SK-N-DZ (cell line): ENCODE results near the gene ATP2A2.
"Not testable (repeated sequence)": the region's sequence is repeated elsewhere in the genome, so short reads cannot be mapped to it uniquely, and the experiment has no call there.

Source experiments
- DNase-seq: peaks from one replicate; pipeline ENCODE4 v3.0.0-alpha.2; 2015; ENCODE audit warnings: low spot score
- small RNA-seq, 2 experiments: library from RNA; depleted of rRNA; stranded (forward); fragments of <200 nt; gene quantifications; one replicate each; pipeline ENCODE3, GENCODE V24; 2014

The ATP2A2 gene

DNA sequence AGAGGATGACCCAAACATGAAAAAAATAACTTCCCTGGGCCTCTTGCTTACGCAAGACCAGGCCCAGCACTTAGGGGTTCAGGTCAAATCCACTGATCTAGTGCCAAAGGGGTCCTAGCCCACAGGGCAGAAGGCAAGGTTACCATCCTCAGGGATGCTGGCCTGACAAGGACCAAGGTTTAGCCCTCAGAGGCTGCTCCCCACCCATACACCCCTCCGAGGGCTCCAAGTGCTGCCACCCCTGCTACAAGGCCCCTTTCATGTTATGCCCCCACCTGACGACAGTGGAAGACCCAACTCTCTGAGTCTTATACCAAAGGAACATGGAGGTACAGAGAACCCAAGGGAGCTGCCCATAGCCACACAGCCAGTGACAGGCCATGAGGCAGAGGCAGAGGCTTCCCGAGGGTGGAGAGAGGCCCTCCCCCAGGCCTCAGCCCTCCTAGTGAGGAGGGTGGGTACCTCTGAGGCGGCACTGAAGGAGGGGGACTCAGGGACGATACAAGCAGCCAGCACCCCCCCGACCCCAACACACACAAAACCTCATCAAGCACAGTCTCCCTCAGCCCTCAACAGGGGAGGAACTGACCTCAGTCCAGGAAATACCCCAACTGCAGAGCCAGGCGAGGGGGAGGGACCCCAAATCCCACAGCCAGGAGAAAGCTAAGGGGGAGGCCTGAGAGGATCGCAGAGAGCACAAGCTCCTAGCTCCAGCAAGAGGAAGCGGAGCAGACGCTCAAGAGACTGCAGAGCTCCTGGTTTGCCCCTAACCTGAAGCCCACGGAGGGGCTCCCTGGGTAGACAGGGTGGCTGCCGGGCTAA, 85.5 kb downstream of the ATP2A2 start:
- DNase-seq, result no peak

GRCh38 chr12:110367181-110367864, 86.3 kb downstream of the ATP2A2 start:
- DNase-seq, result no peak

DNA sequence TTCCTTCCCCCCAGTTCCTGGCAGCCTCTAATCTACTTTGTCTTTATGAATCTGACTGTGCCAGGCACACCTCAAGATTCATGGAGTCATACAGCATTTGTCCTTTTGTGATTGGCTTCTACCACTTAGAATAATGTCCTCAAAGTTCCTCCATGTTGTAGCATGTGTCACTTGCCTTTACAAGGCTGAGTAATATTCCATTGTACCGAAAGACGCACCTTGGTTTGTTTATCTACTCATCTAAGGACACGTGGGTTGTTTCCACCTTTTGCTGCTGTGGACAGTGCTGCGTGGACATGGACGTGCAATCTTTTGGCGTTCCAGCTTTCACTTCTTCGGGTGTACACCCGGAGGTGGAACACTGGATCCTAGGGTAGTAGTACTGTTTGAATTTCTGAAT, 88.9 kb downstream of the ATP2A2 start:
- no peak for DNase-seq

- DNase-seq, result no peak
Observed at GRCh38 chr12:110370732-110371231, 89.7 kb downstream of the ATP2A2 start.

- DNase-seq, result no peak
Observed at GRCh38 chr12:110371408-110372055, 90.5 kb downstream of the ATP2A2 start.

- no peak for DNase-seq
Observed at GRCh38 chr12:110372056-110372425, 91.0 kb downstream of the ATP2A2 start.

GRCh38 chr12:110373025-110373424, 92.0 kb downstream of the ATP2A2 start:
- DNase-seq, result no peak

GRCh38 chr12:110373425-110373824, 92.4 kb downstream of the ATP2A2 start:
- no peak for DNase-seq

DNA sequence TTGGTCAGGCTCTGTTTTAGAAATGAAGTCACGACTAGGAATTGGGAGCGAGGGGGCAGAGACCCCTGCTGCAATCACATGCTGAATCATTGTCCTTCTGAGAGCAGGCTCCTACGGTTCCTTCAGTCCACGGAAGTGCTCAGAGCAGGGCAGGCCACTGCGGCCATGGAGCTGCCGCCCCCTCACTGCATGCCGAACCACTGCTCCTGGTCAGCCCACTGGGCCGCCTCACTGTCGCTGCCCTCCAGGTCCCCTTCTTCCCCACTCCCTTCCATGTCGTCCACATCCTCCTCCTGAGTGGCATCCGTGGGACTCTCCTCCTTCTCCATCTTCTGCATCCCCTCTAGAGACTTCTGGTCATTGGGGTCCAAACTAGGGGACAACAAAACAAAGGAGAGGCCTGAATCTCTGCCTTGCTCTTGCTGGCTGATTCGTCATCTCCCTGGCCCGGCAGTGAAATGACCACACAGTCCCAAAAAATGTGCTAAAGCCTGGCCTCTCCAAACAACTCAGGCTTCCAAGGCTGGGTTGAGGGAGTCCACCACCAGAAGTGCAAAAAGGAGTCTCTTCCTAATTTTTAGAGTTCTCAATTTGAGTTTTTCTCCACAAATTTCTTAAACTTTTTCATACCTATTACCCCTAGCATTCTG, 93.0 kb downstream of the ATP2A2 start:
- DNase-seq, result no peak

- not testable (repeated sequence) for DNase-seq
Observed at GRCh38 chr12:110378131-110378790, 97.2 kb downstream of the ATP2A2 start.

- no peak for DNase-seq
Observed at GRCh38 chr12:110379197-110379596, 98.2 kb downstream of the ATP2A2 start.

GRCh38 chr12:110379631-110380030, 98.6 kb downstream of the ATP2A2 start:
- no peak for DNase-seq

- DNase-seq, result no peak
Observed at GRCh38 chr12:110382683-110383082, 101.6 kb downstream of the ATP2A2 start.

Small RNA genes lying within 50 kb of the gene (small RNA-seq; reads per million reads assigned to genes)
- 0 to 0.22 reads per million in 2 experiments for gene RN7SL769P
